Activated T-cell treated with anti-CD3 and anti-CD28 coated beads for 4 hours (primary cell): Measurements from ENCODE around the gene ALDOB.

ENCODE experiments used
- DNase-seq: peaks from one replicate; pipeline ENCODE4 v3.0.0-alpha.2; 2020

Gene ALDOB

GRCh38 chr9:101435601-101436079 lies at the start of gene ALDOB:
TSS of gene ALDOB (minus strand) at chr9:101435774. CDS start at chr9:101430887, 4,887 bp downstream.
- no peak for DNase-seq

GRCh38 chr9:101484046-101484445 lies 48.5 kb upstream of the ALDOB start:
- no peak for DNase-seq

- DNase-seq, result no peak
These were observed 45.7 kb upstream of the ALDOB start for GRCh38 chr9:101481261-101481660.

DNA sequence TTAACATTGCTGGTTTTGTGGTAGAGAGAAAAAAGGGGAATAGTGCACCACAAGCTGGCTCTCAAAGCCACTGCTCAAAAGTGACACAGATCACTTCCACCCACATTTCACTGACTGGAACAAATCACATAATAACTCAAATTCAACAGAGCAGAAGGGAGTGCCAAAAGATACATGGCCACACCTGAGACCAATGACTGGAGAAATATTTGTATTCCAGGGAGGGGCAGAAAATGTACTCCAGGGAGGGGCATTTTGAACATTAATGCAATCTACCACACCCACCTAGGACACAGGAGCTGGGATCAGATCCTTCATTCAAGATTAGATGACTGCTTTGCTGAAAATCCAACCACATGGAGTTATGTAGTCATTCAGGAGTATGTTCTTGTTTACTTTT lies 44.8 kb upstream of the ALDOB start:
- DNase-seq, result no peak

DNA sequence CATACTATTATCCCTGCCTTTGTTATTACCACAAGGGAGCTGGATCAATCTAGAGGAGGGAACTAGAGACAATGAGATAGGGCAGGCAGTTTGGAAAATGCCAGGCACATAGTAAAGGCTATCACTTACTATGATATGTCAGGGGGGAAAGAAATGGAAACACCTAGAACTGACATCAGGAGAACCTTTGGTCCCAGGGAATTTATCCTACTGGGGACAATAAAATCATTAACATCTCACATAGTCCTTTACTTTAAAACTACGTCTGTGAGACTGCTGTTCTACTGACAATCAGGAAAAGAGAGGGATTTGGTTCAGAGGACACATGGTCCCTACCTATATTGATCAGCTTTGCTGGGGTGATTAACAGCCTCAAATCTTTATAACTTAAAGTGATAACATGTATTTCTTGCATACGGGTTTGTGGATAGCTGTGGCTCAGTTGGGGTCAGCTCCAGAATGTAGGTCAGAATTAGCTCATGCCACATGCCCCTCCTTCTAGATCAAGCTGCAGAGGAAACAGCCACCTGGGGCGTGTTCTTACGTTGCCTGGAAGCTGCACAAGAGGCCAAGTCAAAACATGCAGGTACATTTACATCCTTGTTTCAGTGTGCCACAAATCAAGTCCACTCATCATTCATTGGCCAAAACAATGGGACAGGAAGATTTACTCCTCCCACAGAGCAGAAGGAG lies 43.9 kb upstream of the ALDOB start:
- DNase-seq, result no peak

DNA sequence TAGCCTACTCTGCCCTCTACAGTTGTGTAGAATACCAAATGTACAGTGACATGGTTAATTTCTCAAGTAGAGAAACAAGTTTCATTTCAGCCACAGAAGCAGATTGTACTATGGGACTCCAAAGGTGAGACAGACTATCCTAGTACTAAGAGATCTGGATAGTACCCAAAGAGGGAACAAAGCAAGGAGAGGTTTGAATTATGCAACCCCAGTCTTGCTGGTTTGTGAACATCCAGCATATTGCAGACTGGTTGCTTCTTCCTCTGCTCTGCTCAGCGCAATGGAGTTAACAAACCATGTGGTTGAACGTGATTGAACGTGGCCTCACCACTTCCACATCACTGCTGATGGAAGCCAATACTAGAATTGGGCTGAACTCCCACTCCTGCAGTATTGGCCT lies 43.3 kb upstream of the ALDOB start:
- DNase-seq, result no peak

DNA sequence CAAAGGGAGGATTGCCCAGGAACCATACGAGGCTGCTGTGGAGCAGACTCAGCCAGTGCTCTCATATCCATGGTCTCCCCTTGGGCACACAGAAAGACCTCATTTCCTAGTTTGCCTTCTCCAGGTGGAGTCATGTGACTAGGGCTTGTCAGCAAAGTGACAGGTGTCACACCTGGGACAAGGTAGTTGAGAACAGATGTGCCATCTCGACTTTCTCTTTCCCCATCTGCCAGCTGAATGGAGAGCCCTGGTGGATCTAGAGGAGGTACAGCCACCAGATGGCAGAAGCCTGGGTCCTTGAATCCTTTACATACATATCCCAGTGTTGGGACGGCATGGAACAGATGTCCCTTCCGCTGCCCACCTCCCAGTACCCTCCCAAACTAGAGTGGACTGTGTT lies 42.9 kb upstream of the ALDOB start:
- DNase-seq, result no peak

GRCh38 chr9:101477736-101478135 lies 42.2 kb upstream of the ALDOB start:
- DNase-seq, result no peak

- no peak for DNase-seq
These were observed 41.6 kb upstream of the ALDOB start for GRCh38 chr9:101477214-101477613.

DNA sequence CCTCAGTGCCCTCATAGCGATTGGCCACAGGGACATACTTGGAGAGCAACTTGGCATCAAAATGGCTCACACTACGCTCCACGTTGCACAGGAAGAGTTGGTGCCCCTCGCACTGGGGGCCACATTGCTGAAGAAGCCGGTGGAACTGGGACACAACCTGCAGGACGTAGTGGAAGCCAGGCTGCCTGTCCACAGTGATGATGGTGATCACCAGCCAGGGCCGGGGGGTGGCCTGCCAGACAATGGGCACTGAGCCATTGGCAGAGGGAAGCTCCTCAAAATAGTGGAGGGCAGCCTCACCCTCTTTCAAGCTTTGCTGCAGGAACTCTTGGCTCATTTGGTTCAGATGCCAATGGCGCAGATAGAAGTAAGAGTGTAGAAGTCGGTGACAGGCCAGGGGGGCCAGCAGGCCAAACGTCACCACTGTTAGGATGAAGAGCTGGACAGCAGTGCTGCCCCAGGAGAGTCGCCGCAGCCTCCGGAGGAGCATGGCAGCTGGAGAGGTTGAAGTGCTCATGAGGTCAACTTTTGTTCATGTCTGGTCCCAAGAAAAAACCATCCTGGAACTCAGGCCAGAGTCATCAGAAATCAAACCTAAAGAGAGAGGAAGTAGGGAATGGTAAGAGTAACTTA lies 41.1 kb upstream of the ALDOB start:
- DNase-seq, result no peak

DNA sequence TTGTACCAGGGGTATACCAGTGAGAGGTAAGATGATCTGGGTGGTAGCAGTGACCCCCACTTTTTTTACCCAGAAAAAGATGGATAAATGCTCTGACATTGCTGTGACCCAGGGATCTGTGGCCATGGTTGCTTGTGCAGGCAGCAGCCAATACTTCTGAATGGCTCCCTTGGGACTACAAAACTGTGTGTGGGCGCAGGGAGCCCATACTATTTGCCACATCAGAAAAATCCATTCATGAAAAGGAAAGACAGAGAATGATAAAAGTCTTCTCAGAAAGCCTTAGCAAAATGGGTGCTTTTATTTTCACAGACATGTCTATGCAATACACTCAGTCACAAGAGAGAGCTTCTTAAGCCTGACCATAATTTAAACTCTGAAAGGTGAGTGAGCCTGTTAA lies 37.3 kb upstream of the ALDOB start:
- DNase-seq, result no peak

DNA sequence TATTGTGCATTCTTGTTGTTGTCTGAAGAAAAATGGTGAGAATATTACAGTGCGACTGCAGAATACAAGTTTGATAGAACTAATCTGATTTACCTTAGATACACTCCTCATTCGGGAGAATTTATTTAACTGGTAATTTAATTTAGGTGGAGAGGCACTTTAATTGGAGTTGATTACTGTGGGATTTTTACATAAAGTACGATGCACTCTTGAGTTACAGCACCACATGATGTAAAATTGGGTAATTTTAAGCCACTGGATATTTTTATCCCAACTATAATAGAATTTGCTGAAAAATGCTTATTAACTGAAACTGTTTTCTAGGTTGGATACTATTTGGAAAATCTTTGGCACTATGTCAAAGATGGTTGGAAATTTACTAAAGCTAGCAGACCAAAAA lies 35.4 kb upstream of the ALDOB start:
- DNase-seq, result no peak

DNA sequence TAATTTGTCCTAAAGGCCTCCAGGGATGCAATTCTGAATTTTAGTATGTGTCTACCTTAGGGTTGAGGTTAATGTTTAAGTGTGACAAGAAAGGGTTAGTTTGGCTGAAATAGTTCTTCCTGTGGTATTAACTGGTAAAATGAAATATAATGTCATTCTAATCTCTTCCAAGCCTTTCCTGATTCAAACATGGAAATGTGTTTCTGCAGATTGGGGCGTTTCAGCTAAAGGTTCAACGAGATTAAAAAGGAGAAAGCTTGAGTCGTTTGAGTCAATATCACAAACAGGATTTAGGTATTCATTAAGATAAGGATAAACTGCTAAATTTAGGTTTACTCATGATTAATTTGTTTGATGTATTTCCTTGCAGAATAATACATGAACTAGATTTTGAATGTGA lies 34.4 kb upstream of the ALDOB start:
- no peak for DNase-seq

DNA sequence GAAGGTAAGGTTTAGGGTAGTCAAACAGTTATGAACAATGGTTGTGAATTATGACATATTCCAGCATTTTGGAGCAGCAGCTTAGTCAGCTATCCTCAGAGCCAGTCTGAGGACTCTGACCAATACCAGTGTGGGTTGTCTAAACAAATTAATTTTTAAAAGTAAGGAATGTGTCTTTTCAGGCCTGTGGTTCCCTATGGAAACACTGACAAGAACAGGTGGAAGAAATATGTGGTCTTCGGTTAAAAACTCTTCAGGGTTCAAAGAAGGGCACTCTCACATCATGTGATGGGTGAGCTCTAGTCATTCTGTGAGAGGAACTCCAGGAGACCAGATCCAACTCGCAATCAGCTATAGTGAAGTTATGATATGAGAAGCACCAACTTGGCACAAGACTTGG lies 33.5 kb upstream of the ALDOB start:
- DNase-seq, result no peak

DNA sequence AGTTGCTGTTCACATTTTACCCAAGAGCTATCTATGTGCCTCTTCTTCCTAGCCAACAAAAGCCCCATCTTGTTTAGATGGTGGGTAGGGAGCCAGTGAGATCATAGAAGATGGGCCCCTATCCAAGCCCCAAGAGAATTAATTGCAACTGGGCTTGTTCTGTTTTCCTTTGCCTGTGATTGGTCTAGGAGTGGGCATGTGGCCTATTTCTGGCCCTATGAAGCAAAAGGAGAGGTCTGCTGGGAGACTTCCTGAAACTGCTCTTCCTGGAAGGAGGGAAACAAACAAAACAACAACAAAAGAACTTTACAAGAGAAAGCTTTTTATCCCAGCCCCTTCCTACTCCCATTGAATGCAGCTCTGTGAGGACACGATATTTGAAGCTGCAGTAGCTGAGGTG lies 32.5 kb upstream of the ALDOB start:
- DNase-seq, result no peak

DNA sequence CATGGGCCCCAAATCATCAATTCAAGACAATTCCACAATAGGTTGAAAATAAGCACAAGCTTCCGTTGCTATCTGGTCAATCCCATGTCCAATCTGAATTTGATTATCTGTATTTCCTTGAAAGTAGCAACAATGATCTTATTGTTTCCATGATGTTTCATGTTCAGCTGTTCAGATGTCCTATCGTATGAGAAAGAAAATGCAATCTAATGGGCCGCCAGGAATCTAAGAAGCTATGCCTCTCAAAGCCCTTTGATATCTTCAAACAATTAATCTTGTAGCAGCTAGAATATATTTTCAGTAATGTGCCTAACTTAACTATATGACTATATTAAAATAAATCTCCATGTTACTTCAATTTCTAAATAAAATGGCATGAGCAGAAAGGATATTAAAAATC lies 32.1 kb upstream of the ALDOB start:
- no peak for DNase-seq

DNA sequence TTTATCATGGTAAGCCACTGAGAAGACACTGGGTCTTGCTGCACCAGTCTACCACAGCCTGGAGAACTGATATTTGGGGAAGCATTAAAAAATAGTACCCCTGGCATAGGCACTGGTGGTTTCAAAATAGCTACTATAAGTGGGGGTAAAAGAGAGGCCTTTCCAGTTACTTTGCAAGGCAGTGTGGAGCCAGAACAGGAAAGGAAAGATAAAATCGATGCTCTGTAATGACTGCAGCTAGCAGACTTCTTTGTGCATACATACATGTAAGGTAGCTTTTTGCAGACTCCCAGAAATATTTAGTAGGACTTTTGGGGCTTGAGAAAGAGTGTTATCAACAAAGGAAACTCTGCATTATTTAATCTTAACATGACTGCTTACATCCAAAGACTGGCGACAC lies 31.3 kb upstream of the ALDOB start:
- DNase-seq, result no peak

- DNase-seq, result no peak
These were observed 29.8 kb upstream of the ALDOB start for GRCh38 chr9:101465326-101465915.

GRCh38 chr9:101463397-101463796 lies 27.8 kb upstream of the ALDOB start:
- no peak for DNase-seq

DNA sequence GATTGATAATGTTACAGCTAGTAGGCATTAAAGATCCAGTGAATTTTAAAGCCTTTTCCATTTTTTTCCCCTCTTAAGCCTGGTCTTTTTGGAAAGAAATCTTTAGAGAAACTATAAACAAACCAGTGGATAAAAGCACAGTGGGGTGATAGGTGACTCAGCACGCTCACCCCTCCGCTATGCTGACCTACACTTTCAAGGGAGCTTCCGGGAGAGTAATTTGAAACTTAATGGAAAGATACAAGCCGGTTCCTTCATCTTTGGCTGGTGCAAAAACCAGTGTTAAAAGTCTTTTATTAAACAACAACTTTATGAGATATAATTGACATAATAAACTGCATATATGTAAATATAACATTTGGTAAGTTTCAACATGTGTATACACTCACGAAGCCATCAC lies 27.0 kb upstream of the ALDOB start:
- no peak for DNase-seq

GRCh38 chr9:101460965-101461364 lies 25.4 kb upstream of the ALDOB start:
- no peak for DNase-seq

DNA sequence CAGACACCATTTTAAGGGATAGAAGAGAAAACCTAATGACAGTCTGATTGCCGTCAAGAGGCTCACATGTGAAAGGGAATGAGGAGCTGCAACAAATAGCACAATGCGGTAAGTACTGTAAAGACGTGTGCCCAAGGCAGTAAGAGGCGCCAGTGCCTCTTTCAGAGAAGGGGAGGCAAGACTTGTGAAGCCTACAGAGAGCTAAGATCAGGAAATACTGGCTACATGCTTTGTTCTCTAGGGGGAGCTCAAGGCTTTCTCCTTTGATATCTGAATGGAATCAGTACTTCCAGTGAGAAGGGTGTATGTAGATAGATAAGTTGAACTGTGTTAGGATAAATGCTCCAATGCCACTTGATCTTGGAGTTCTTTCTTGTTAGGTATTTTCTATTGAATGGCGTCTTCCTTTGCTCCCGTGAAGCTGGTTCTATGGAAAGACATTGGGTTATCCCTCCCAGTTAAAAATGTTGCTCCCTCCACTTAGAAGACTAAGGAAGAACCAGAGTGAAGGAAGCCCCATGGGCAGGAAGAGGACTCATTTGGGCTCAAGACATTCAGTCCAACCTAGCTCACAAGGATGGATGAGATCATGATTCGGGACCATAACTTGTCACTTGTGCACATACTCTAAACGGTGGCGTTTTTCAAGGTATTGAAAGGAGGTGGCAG lies 23.5 kb upstream of the ALDOB start:
- no peak for DNase-seq

GRCh38 chr9:101457003-101457402 lies 21.4 kb upstream of the ALDOB start:
- no peak for DNase-seq

GRCh38 chr9:101455656-101456240 lies 20.2 kb upstream of the ALDOB start:
- no peak for DNase-seq
